ENCODE results near the gene C1orf105. TPM values are rescaled to one million over a fixed set of nuclear protein-coding genes. Genes with fewer than 3 reads are reported as not detected.

C1orf105 gene
- total RNA-seq, 1 donor from 2014 or later, result not detected

GRCh38 chr1:172507741-172508140 is 87.3 kb downstream of the C1orf105 start:
- no peaks in the 10 kb centered on the region for H3K9me3 ChIP-seq
- no peak overlapping the region for H3K27ac ChIP-seq
- H3K27me3 ChIP-seq, result no peaks in the 10 kb centered on the region
- H3K4me1 ChIP-seq, result no peaks in the 10 kb centered on the region
- no peak for TF ChIP-seq CTCF (IDR thresholded peaks at IDR 0.05)
- DNase-seq (ENCODE audit: low spot score in 2 of 2), result no peak
- intact Hi-C loops (cut with DNase I), result no loop called here
- H3K36me3 ChIP-seq, result no peaks in the 10 kb centered on the region
- no peak overlapping the region for H3K4me3 ChIP-seq

DNA sequence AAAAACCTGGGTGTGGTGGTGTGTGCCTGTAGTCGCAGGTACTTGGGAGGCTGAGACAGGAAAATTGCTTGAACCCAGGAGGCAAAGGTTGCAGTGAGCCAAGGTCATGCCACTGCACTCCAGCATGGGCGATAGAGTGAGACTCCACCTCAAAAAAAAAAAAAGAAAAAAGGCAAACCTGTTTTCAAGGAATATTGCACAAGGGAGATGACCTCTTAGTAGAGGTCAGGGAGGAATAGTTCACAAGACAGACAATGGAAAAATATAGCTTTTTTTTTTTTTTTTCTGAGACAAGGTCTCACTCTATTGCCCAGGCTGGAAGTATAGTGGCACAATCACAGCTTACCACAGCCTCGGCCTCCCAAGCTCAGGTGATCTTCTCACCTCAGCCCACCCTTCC is 90.0 kb downstream of the C1orf105 start:
- no peaks in the 10 kb centered on the region for H3K27me3 ChIP-seq
- intact Hi-C loops (cut with DNase I), result no loop called here
- TF ChIP-seq CTCF (IDR thresholded peaks at IDR 0.05), result no peak

GRCh38 chr1:172512591-172512990 is 92.1 kb downstream of the C1orf105 start:
- TF ChIP-seq CTCF (IDR thresholded peaks at IDR 0.05), result no peak
- DNase-seq (ENCODE audit: low spot score in 2 of 2), result no peak
- intact Hi-C loops (cut with DNase I), result no loop called here
- Histone ChIP-seq H3K4me3 (no peak overlapping the region), H3K27ac (no peak overlapping the region), H3K36me3 (no peaks in the 10 kb centered on the region), H3K4me1 (no peaks in the 10 kb centered on the region), H3K9me3 (no peaks in the 10 kb centered on the region), H3K27me3 (no peaks in the 10 kb centered on the region)

More for the DNA sequence above, 90.0 kb downstream of the C1orf105 start:
- Histone ChIP-seq H3K36me3 (no peaks in the 10 kb centered on the region), H3K27ac (no peak overlapping the region), H3K9me3 (no peaks in the 10 kb centered on the region), H3K4me1 (no peaks in the 10 kb centered on the region), H3K4me3 (no peak overlapping the region)
- no peak for DNase-seq (ENCODE audit: low spot score in 2 of 2)

DNA sequence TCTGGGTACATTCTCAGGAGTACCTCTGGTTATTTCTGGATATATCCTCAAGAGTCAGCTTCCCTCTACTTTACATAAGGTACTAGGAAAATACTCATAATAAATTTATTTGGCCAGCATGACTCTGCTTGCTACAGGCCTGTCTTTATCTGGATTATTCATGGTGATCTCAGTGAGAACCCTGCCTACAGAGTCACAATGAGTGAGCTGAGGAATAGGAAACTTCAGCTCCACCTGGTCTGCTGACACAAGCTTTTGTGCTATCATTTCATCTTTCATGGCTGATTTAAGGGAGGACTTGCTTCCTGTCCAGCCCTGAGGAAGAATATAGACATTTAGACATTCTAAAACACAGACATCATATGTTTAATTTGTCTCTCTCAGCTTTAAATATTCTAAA is 93.0 kb downstream of the C1orf105 start:
- no peaks in the 10 kb centered on the region for H3K27me3 ChIP-seq
- DNase-seq (ENCODE audit: low spot score in 2 of 2), result no peak
- no peak overlapping the region for H3K27ac ChIP-seq
- intact Hi-C loops (cut with DNase I), result no loop called here
- no peak overlapping the region for H3K4me3 ChIP-seq
- H3K36me3 ChIP-seq, result no peaks in the 10 kb centered on the region
- H3K9me3 ChIP-seq, result no peaks in the 10 kb centered on the region
- no peak for TF ChIP-seq CTCF (IDR thresholded peaks at IDR 0.05)
- H3K4me1 ChIP-seq, result no peaks in the 10 kb centered on the region

DNA sequence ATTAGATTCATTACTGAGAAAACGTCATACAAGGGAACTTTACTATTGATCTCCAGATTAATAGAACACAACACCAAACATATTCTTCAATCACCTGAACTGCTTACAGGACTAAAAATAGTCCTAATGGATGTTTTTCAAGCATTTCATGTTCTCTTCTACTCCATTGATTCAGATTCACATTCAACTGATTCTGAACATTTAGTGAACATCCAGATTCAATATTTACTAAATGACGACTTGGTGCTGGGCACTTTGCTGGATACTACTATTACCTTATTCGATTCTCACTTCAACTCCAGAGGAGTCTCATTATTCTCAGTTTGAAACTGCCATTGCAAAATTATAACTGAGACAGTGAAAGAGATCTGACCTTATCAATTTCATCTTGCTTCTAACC is 93.6 kb downstream of the C1orf105 start:
- no peaks in the 10 kb centered on the region for H3K9me3 ChIP-seq
- H3K27ac ChIP-seq, result no peak overlapping the region
- no peak for DNase-seq (ENCODE audit: low spot score in 2 of 2)
- no peaks in the 10 kb centered on the region for H3K27me3 ChIP-seq
- intact Hi-C loops (cut with DNase I), result no loop called here
- no peaks in the 10 kb centered on the region for H3K4me1 ChIP-seq
- no peaks in the 10 kb centered on the region for H3K36me3 ChIP-seq
- no peak for TF ChIP-seq CTCF (IDR thresholded peaks at IDR 0.05)
- no peak overlapping the region for H3K4me3 ChIP-seq

DNA sequence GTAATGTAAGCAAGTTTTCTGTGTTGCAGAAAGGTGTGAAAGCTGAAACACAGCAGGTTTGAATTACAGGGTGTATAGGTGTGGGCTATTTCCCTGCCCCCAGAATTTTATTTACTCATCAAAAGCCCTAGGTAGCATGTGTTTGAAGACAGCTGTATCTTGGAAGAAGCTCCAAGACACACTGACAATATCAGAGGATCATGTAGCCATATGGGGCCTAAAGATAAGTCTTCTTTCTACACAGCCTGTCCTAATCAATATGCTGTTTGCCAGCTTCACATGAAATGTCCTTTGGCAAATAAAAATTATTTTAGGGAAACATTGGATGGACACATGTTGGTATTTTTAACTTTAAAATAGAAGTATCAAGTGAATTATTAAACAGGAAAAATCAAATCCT is 95.0 kb downstream of the C1orf105 start:
- no peak overlapping the region for H3K27ac ChIP-seq
- DNase-seq (ENCODE audit: low spot score in 2 of 2), result no peak
- no peaks in the 10 kb centered on the region for H3K9me3 ChIP-seq
- no peaks in the 10 kb centered on the region for H3K36me3 ChIP-seq
- TF ChIP-seq CTCF (IDR thresholded peaks at IDR 0.05), result no peak
- intact Hi-C loops (cut with DNase I), result no loop called here
- no peaks in the 10 kb centered on the region for H3K27me3 ChIP-seq
- H3K4me3 ChIP-seq, result no peak overlapping the region
- no peaks in the 10 kb centered on the region for H3K4me1 ChIP-seq

Data from ascending aorta (tissue), 2 donors.